Gastrocnemius medialis (tissue), 4 donors: Measurements from ENCODE around the gene DIPK1A. TPM values are rescaled to one million over a fixed set of nuclear protein-coding genes. Genes with fewer than 3 reads are reported as not detected.

Experiments
- ATAC-seq, 2 donors: fragments of 150-250 bp; one replicate each; pipeline ENCODE4 v1.9.1; 2016
- DNase-seq, 2 donors: peaks; one replicate each; pipeline ENCODE4 v3.0.0-alpha.2; 2019
- H3K27ac ChIP-seq, 4 donors: fragments of 200-600 bp; sonication (generic); 1 replicate in 1 of 4; 2 replicates in 3 of 4; pipeline ENCODE4 v1.5.1; 2016 to 2018; ENCODE audit warnings: mild to moderate bottlenecking in 2 of 4, moderate library complexity in 1 of 4
- H3K27me3 ChIP-seq, 3 donors: fragments of 200-600 bp; sonication (generic) in 2 of 3; 1 replicate in 1 of 3; 2 replicates in 2 of 3; pipeline versions ENCODE4 v1.5.1 to v1.6.0; 2016 to 2019; ENCODE audit warnings: mild to moderate bottlenecking in 1 of 3, moderate library complexity in 1 of 3
- H3K36me3 ChIP-seq, 2 donors: fragments of 200-600 bp; sonication (generic) in 1 of 2; one replicate each; pipeline ENCODE4 v1.5.1; 2017 to 2018
- H3K4me1 ChIP-seq, 2 donors: fragments of 200-600 bp; sonication (generic) in 1 of 2; one replicate each; pipeline ENCODE4 v1.5.1; 2016 to 2017; ENCODE audit warnings: mild to moderate bottlenecking in 2 of 2
- H3K4me3 ChIP-seq, 4 donors: fragments of 200-600 bp; sonication (generic) in 3 of 4; 1 replicate in 1 of 4; 2 replicates in 3 of 4; pipeline ENCODE4 v1.5.1; 2016 to 2019; ENCODE audit warnings: mild to moderate bottlenecking in 2 of 4
- H3K9me3 ChIP-seq, 3 donors: fragments of 200-600 bp; sonication (generic) in 2 of 3; 1 replicate in 1 of 3; 2 replicates in 2 of 3; pipeline ENCODE4 v1.5.1; 2016 to 2019
- CTCF ChIP-seq, 5 experiments: fragments of 450-650 bp in 3 of 5; fragments of 200-600 bp in 2 of 5; sonication (generic) in 2 of 5; IDR thresholded peaks in 4 of 5; conservative IDR thresholded peaks in 1 of 5; 1 replicate in 4 of 5; 2 replicates in 1 of 5; pipeline ENCODE4 v1.5.1; 2016 to 2019; ENCODE audit warnings: antibody characterized with exemption in 5 of 5, mild to moderate bottlenecking in 3 of 5, moderate library complexity in 3 of 5
- POLR2A ChIP-seq, 2 donors: fragments of 450-650 bp; IDR thresholded peaks; one replicate each; pipeline ENCODE4 v1.6.1; 2017; ENCODE audit warnings: antibody characterized with exemption in 2 of 2, mild to moderate bottlenecking in 2 of 2, moderate library complexity in 2 of 2
- in situ Hi-C, 4 donors: fragments of 200-750 bp; cut with MboI; loops; one replicate each; pipeline versions ENCODE4 v1.15.0 to v1.8.0; 2017; ENCODE audit warnings: low sequenced_read_pairs in 4 of 4
- intact Hi-C: fragments of 100-400 bp; cut with DNase I; formaldehyde crosslinking; loops from one replicate; pipeline ENCODE4 v1.15.1; 2023; ENCODE audit warnings: low total_unique reads
- total RNA-seq, 4 donors: library from RNA; depleted of rRNA; stranded (reverse); fragments of >200 nt; gene quantifications; one replicate each; pipeline versions ENCODE4 v1.1.0 to v1.2.3, GENCODE V29; 2016

Gene DIPK1A
- total RNA-seq, 4 donors from 2014 or later: 3.3 to 9.2 (median 4.7) TPM

GRCh38 chr1:92844439-92844838 lies 116.8 kb downstream of the DIPK1A start:
- H3K27ac ChIP-seq: no peak overlapping the region
- in situ Hi-C loops: loop anchor here in 1 of 4 donors (25.0 kb wide), 1 partner anchor 343 kb away; the partner anchor contains the start of genes CCDC18 and TMED5
- intact Hi-C loops: no loop called here
- H3K36me3 ChIP-seq: peaks cover 5 to 51% of the 10 kb centered on the region in 2 donors
- TF ChIP-seq POLR2A (IDR thresholded peaks at IDR 0.05) (no peak), CTCF (IDR thresholded peaks at IDR 0.05 in 4 of 5, conservative IDR thresholded peaks at IDR 0.05 in 1 of 5) (no peak)
- H3K27me3 ChIP-seq: no peaks in the 10 kb centered on the region
- H3K4me3 ChIP-seq: no peak overlapping the region
- ATAC-seq (no peak), DNase-seq (no peak)
- H3K9me3 ChIP-seq: no peaks in the 10 kb centered on the region
- peaks cover 4 to 6% of the 10 kb centered on the region in 2 donors for H3K4me1 ChIP-seq

GRCh38 chr1:92843429-92844352 lies 117.6 kb downstream of the DIPK1A start:
- ATAC-seq: no peak
- Histone ChIP-seq H3K4me1 (peaks cover 9 to 14% of the 10 kb centered on the region in 2 donors), H3K27ac (no peak overlapping the region)

GRCh38 chr1:92843046-92843423 lies 118.2 kb downstream of the DIPK1A start:
- DNase-seq: no peak
- intact Hi-C loops: no loop called here
- Histone ChIP-seq H3K27me3 (no peaks in the 10 kb centered on the region), H3K36me3 (peaks cover 5 to 65% of the 10 kb centered on the region in 2 donors), H3K4me1 (peaks cover 15 to 20% of the 10 kb centered on the region in 2 donors), H3K27ac (no peak overlapping the region), H3K4me3 (no peak overlapping the region), H3K9me3 (no peaks in the 10 kb centered on the region)
- ATAC-seq: no peak
- in situ Hi-C loops: loop anchor here in 1 of 4 donors (25.0 kb wide), 1 partner anchor 344 kb away; the partner anchor contains the start of genes CCDC18 and TMED5
- TF ChIP-seq POLR2A (IDR thresholded peaks at IDR 0.05) (no peak), CTCF (IDR thresholded peaks at IDR 0.05 in 4 of 5, conservative IDR thresholded peaks at IDR 0.05 in 1 of 5) (no peak)

More at GRCh38 chr1:92843429-92844352, 117.6 kb downstream of the DIPK1A start:
- Histone ChIP-seq H3K36me3 (peaks cover 5 to 58% of the 10 kb centered on the region in 2 donors), H3K27me3 (no peaks in the 10 kb centered on the region), H3K9me3 (no peaks in the 10 kb centered on the region), H3K4me3 (no peak overlapping the region)
- intact Hi-C loops: no loop called here
- TF ChIP-seq POLR2A (IDR thresholded peaks at IDR 0.05): no peak
- no peak for TF ChIP-seq CTCF (IDR thresholded peaks at IDR 0.05 in 4 of 5, conservative IDR thresholded peaks at IDR 0.05 in 1 of 5)
- no peak for DNase-seq
- in situ Hi-C loops: loop anchor here in 1 of 4 donors (25.0 kb wide), 1 partner anchor 344 kb away; the partner anchor contains the start of genes CCDC18 and TMED5

GRCh38 chr1:92842082-92843045 lies 118.9 kb downstream of the DIPK1A start:
- H3K4me1 ChIP-seq: peaks cover 18 to 24% of the 10 kb centered on the region in 2 donors
- H3K27me3 ChIP-seq: no peaks in the 10 kb centered on the region
- no peaks in the 10 kb centered on the region for H3K9me3 ChIP-seq
- DNase-seq: no peak
- TF ChIP-seq POLR2A (IDR thresholded peaks at IDR 0.05) (no peak), CTCF (IDR thresholded peaks at IDR 0.05 in 4 of 5, conservative IDR thresholded peaks at IDR 0.05 in 1 of 5) (no peak)
- H3K36me3 ChIP-seq: peaks cover 5 to 71% of the 10 kb centered on the region in 2 donors
- ATAC-seq: no peak
- intact Hi-C loops (no loop called here), in situ Hi-C loops (loop anchor here in 1 of 4 donors (25.0 kb wide), 1 partner anchor 345 kb away; the partner anchor contains the start of genes CCDC18 and TMED5)
- no peak overlapping the region for H3K4me3 ChIP-seq
- H3K27ac ChIP-seq: no peak overlapping the region
